OCI-LY7 (cell line): Measurements from ENCODE around the gene EME2. TPM values are rescaled to one million over a fixed set of nuclear protein-coding genes. Genes with fewer than 3 reads are reported as not detected.

ENCODE experiments used
- BruUV-seq: library from RNA; stranded (reverse); fragments of 400-500 nt; replicated peaks from 2 replicates; lab custom pipeline; 2021; lab: Mats Ljungman, UMichigan
- CTCF ChIA-PET: fragments of 300-600 bp; sonication (Branson Sonifier 250); formaldehyde crosslinking; loops from one replicate; lab custom pipeline; 2022; ENCODE audit warnings: antibody characterized with exemption; ENCODE audit not compliant: unreplicated experiment; lab: Charles Lee
- POLR2A ChIA-PET: fragments of 300-600 bp; sonication (Branson Sonifier 250); formaldehyde crosslinking; loops from one replicate; lab custom pipeline; 2022; ENCODE audit warnings: antibody characterized with exemption; lab: Charles Lee
- DNase-seq: peaks from one replicate; pipeline ENCODE4 v3.0.0-alpha.2; 2015; ENCODE audit warnings: low spot score
- H2AFZ ChIP-seq: fragments of 200-600 bp; sonication (generic), shearing (Covaris generic); 2 replicates; pipeline ENCODE4 v1.6.1; 2014; ENCODE audit warnings: mild to moderate bottlenecking, antibody characterized with exemption, low read length, moderate library complexity
- H3K27ac ChIP-seq: fragments of 200-600 bp; sonication (generic); 2 replicates; pipeline ENCODE4 v1.5.1; 2014; ENCODE audit warnings: mixed run types, low read depth, mild to moderate bottlenecking, moderate library complexity, low read length, inconsistent platforms; ENCODE audit not compliant: poor library complexity, severe bottlenecking
- H3K36me3 ChIP-seq: fragments of 200-600 bp; sonication (generic); 2 replicates; pipeline ENCODE4 v1.6.1; 2014; ENCODE audit warnings: mild to moderate bottlenecking, antibody characterized with exemption, low read length, moderate library complexity, mixed read lengths; ENCODE audit not compliant: insufficient read depth
- H3K4me1 ChIP-seq: fragments of 200-600 bp; sonication (generic); 2 replicates; pipeline ENCODE4 v1.5.1; 2014; ENCODE audit warnings: mild to moderate bottlenecking, low read length; ENCODE audit not compliant: insufficient read depth, poor library complexity, severe bottlenecking
- H3K4me2 ChIP-seq: fragments of 200-600 bp; sonication (generic); 2 replicates; pipeline ENCODE4 v1.6.1; 2014; ENCODE audit warnings: mild to moderate bottlenecking, low read length
- H3K4me3 ChIP-seq: fragments of 200-600 bp; sonication (generic); 2 replicates; pipeline ENCODE4 v1.5.1; 2014; ENCODE audit warnings: mild to moderate bottlenecking, low read depth, low read length; ENCODE audit not compliant: poor library complexity, severe bottlenecking
- H3K79me2 ChIP-seq: fragments of 200-600 bp; sonication (generic); 2 replicates; pipeline ENCODE4 v1.6.1; 2016; ENCODE audit warnings: low read depth, mild to moderate bottlenecking, low read length, moderate library complexity, mixed read lengths; ENCODE audit not compliant: insufficient read depth
- H3K9me2 ChIP-seq: fragments of 200-600 bp; sonication (generic); 2 replicates; pipeline ENCODE4 v1.6.1; 2016; ENCODE audit warnings: mild to moderate bottlenecking, low read length, mixed read lengths; ENCODE audit not compliant: insufficient read depth
- H3K9me3 ChIP-seq: fragments of 200-600 bp; sonication (generic); 2 replicates; pipeline ENCODE4 v1.6.1; 2014; ENCODE audit warnings: mild to moderate bottlenecking, mixed run types, low read length, mixed read lengths
- H4K20me1 ChIP-seq: fragments of 200-600 bp; sonication (generic); 2 replicates; pipeline ENCODE4 v1.6.1; 2014; ENCODE audit warnings: mild to moderate bottlenecking, antibody characterized with exemption, low read length, moderate library complexity, mixed read lengths; ENCODE audit not compliant: insufficient read depth
- CTCF ChIP-seq: fragments of 200-600 bp; sonication (generic); conservative IDR thresholded peaks from 2 replicates; pipeline ENCODE4 v1.5.1; 2014; ENCODE audit warnings: mild to moderate bottlenecking, antibody characterized with exemption, low read length, moderate library complexity, mixed read lengths
- EZH2phosphoT487 ChIP-seq: fragments of 200-600 bp; sonication (generic); IDR thresholded peaks from 2 replicates; pipeline ENCODE4 v1.6.1; 2018; ENCODE audit warnings: low read depth, borderline replicate concordance, mild to moderate bottlenecking, mixed run types, antibody characterized with exemption, low read length, moderate library complexity, mixed read lengths
- intact Hi-C: fragments of 100-400 bp; cut with micrococcal nuclease; formaldehyde crosslinking; loops from one replicate; pipeline ENCODE4 v1.10.0; 2022; ENCODE audit not compliant: unreplicated experiment
- total RNA-seq, 2 experiments: library from RNA; depleted of rRNA in 1 of 2; stranded (reverse); fragments of >200 nt in 1 of 2; shearing (Covaris generic) in 1 of 2; gene quantifications; 2 replicates each; pipeline ENCODE4 v1.2.3, GENCODE V29; 2014 to 2022

EME2 gene
- total RNA-seq, 2 experiments from 2014 or later: 23.8 to 48.5 TPM

GRCh38 chr16:1792836-1793577 is 20.4 kb downstream of the EME2 start:
- Histone ChIP-seq H3K79me2 (no peaks in the 10 kb centered on the region), H3K9me2 (no peaks in the 10 kb centered on the region), H3K27ac (no peak overlapping the region), H3K4me1 (no peaks in the 10 kb centered on the region), H3K36me3 (peaks cover 22% of the 10 kb centered on the region; the same call in 1 of the 2 replicates), H4K20me1 (no peaks in the 10 kb centered on the region), H3K9me3 (0 out of 2 replicates have a peak, but pooled peaks cover 8% of the 10 kb centered on the region), H2AFZ (no peak overlapping the region), H3K4me2 (no peak overlapping the region), H3K4me3 (no peak overlapping the region)
- intact Hi-C loops: no loop called here
- TF ChIP-seq EZH2phosphoT487 (no peak), CTCF (no peak)
- DNase-seq: no peak
- ChIA-PET POLR2A (no interaction called here), CTCF (no interaction called here)
- no TSS peak for BruUV-seq

DNA sequence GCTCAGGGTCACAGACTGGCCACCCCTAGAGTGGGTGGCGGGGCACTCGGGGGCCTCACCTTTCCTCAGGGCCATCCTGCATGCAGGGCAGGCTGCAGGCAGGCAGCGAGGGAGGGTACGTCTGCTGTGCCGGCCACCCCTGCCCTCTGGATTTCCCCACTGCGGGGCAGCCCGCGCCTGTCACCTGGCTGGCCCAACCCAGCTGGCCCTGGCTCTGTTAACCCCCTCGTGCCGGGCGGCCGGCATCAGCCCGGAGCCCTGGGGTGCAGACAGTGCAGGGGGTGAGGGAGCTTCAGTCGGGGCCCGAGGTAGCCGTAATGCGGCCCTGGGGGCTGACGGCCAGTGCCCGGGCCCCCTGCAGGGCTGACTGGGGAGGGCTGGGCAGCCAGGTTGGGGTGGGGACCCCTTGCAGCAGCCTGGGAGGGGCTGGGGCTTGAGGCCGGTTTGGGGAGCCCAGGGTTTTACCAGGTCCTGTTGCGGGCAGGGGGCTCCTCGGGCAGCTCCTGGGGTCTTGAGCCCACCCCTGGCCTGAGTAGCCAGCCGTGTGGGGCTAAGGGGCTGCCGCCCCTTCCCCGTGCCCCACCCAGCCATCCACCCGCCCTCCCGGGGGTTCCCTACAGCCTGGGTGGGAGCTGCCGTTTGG is 21.1 kb downstream of the EME2 start, which contains the start of gene IGFALS:
Gene IGFALS (minus strand): TSS at position 128 of the 643 bp plus-strand sequence. CDS start 53 bp downstream, at position 75.
- 0 out of 2 replicates have a peak, but pooled peaks cover 15% of the 10 kb centered on the region for H3K9me3 ChIP-seq
- H2AFZ ChIP-seq: no peak within 1 kb of the TSS
- BruUV-seq: no TSS peak
- no peak within 1 kb of the TSS for H3K4me3 ChIP-seq
- no peaks in the 10 kb centered on the region for H3K9me2 ChIP-seq
- CTCF ChIA-PET: no interaction called here
- no peak within 1 kb of the TSS for H3K27ac ChIP-seq
- no peaks in the 10 kb centered on the region for H4K20me1 ChIP-seq
- H3K36me3 ChIP-seq: peaks cover 16% of the 10 kb centered on the region; the same call in 1 of the 2 replicates
- H3K4me1 ChIP-seq: no peaks in the 10 kb centered on the region
- TF ChIP-seq EZH2phosphoT487: no peak
- TF ChIP-seq CTCF: no peak
- no peak within 1 kb of the TSS for H3K4me2 ChIP-seq
- H3K79me2 ChIP-seq: no peaks in the 10 kb centered on the region
- no peak for DNase-seq
- intact Hi-C loops: no loop called here
- POLR2A ChIA-PET: no interaction called here
